T-helper 2 cell treated with Interferon-gamma antibody and Interleukin-4, amounts not matched to agents 5 μg/mL and 100 μg/mL, for 36 hours (primary cell): ENCODE results near the gene DDAH1.

Source experiments
- DNase-seq: peaks from one replicate; pipeline ENCODE4 v3.0.0; 2021; ENCODE audit warnings: low spot score
- H3K27ac Mint-ChIP-seq: one replicate; pipeline ENCODE4 v1.8.0; 2021; ENCODE audit warnings: mild to moderate bottlenecking, mixed read lengths
- H3K27me3 Mint-ChIP-seq: one replicate; pipeline ENCODE4 v1.8.0; 2021; ENCODE audit warnings: low read depth, mixed read lengths
- H3K36me3 Mint-ChIP-seq: one replicate; pipeline ENCODE4 v1.8.0; 2021; ENCODE audit warnings: low read depth, mixed read lengths
- H3K4me1 Mint-ChIP-seq: one replicate; pipeline ENCODE4 v1.8.0; 2021; ENCODE audit warnings: low read depth, mixed read lengths
- H3K4me3 Mint-ChIP-seq: one replicate; pipeline ENCODE4 v1.8.0; 2022; ENCODE audit warnings: mild to moderate bottlenecking, moderate library complexity, mixed read lengths
- H3K9me3 Mint-ChIP-seq: one replicate; pipeline ENCODE4 v1.8.0; 2021; ENCODE audit warnings: mixed read lengths

DDAH1 gene

GRCh38 chr1:85343612-85344255 lies 121.2 kb downstream of the DDAH1 start:
- Mint-ChIP-seq H3K4me1 (no peaks in the 10 kb centered on the region), H3K9me3 (no peaks in the 10 kb centered on the region), H3K36me3 (no peaks in the 10 kb centered on the region), H3K4me3 (no peak overlapping the region), H3K27me3 (peaks cover 23% of the 10 kb centered on the region), H3K27ac (no peak overlapping the region)
- no peak for DNase-seq

GRCh38 chr1:85343213-85343611 lies 121.7 kb downstream of the DDAH1 start:
- DNase-seq = no peak
- Mint-ChIP-seq H3K4me3 (no peak overlapping the region), H3K27ac (no peak overlapping the region), H3K4me1 (no peaks in the 10 kb centered on the region), H3K9me3 (no peaks in the 10 kb centered on the region), H3K36me3 (no peaks in the 10 kb centered on the region), H3K27me3 (peaks cover 25% of the 10 kb centered on the region)

DNA sequence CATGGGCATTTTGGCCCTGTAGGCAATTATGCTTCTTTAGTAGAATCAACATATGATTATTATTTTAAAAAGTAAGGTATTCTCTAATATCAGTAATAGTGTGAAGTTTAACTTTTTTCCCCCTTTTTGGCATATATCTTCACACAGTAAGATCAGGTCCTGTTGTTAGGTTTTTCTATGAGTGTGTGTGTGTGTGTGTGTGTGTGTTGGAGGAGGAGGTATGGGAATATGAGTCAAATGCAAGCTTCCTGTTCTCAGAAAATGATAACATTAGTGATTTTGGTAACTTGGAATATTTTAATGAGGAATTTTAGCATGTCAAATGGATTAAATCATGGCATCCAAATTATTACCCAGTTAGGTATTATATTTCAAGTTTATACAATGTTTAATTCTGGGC lies 122.8 kb downstream of the DDAH1 start:
- Mint-ChIP-seq H3K4me3 (no peak overlapping the region), H3K4me1 (no peaks in the 10 kb centered on the region), H3K27me3 (peaks cover 31% of the 10 kb centered on the region), H3K9me3 (no peaks in the 10 kb centered on the region), H3K27ac (no peak overlapping the region), H3K36me3 (no peaks in the 10 kb centered on the region)
- DNase-seq = no peak

DNA sequence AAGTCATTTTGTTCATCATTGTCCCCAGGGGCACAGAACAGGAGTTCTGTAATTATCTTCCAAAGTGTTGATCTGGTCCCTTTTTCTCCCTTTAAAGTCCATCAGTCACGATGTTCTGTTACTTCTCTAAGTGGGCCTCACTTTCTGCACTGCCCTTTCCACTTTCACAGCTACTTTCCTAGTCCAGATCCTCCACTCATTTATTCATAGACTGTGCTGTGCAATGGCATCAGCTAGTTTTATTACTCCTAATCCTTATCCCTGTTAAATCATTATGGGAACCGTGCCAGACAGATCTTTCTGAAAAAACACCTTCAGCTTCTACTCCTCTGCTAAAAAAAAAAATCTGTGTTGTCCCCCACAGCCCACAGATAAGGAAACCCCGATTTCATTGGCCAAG lies 124.5 kb downstream of the DDAH1 start:
- H3K4me3 Mint-ChIP-seq = no peak overlapping the region
- H3K4me1 Mint-ChIP-seq = no peaks in the 10 kb centered on the region
- no peaks in the 10 kb centered on the region for H3K9me3 Mint-ChIP-seq
- no peaks in the 10 kb centered on the region for H3K36me3 Mint-ChIP-seq
- peaks cover 37% of the 10 kb centered on the region for H3K27me3 Mint-ChIP-seq
- no peak for DNase-seq
- no peak overlapping the region for H3K27ac Mint-ChIP-seq

DNA sequence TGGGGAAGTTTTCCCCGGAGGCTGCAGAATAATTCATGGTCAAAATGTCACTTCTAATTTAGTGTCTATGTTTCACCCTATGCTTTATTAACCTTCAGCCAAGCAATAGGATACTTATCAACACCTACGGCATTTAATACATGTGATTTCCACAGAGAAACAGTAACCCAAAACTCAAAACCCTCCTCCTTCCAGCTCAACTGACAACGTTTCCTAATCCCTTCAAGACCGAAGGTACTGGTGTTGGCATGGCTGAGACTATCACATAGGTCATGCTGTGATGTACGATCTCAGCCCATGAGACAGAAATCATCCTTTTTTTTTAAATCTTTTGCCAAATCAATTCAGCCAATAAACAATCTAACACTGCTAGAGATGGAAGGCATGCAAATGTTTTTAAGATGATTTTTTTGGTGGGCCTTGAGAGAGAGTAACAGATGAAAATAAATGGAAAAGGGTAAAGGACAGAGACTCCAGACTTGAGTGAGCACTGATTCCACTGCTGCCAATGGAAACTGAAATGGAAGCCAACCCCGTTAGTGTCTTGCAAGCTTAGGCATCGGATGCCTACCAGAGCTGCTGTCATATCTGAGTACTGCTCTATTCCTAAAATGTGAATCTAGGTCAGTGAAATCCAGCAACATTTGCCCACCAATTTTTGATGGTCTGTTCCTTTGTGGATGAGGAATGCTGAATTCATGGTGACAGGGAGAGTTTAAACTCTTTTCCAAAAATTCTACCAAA lies 125.1 kb downstream of the DDAH1 start:
- Mint-ChIP-seq H3K27me3 (peaks cover 38% of the 10 kb centered on the region), H3K4me3 (no peak overlapping the region), H3K36me3 (no peaks in the 10 kb centered on the region), H3K9me3 (no peaks in the 10 kb centered on the region), H3K27ac (no peak overlapping the region), H3K4me1 (peaks cover 2% of the 10 kb centered on the region)
- DNase-seq = no peak

GRCh38 chr1:85339089-85339488 lies 125.9 kb downstream of the DDAH1 start:
- peaks cover 1% of the 10 kb centered on the region for H3K9me3 Mint-ChIP-seq
- peaks cover 5% of the 10 kb centered on the region for H3K4me1 Mint-ChIP-seq

GRCh38 chr1:85334962-85335361 lies 130.0 kb downstream of the DDAH1 start:
- peaks cover 5% of the 10 kb centered on the region for H3K4me1 Mint-ChIP-seq
- H3K9me3 Mint-ChIP-seq = peaks cover 12% of the 10 kb centered on the region
- peaks cover 45% of the 10 kb centered on the region for H3K27me3 Mint-ChIP-seq
- no peak for DNase-seq
- no peak overlapping the region for H3K4me3 Mint-ChIP-seq
- H3K27ac Mint-ChIP-seq = no peak overlapping the region
- no peaks in the 10 kb centered on the region for H3K36me3 Mint-ChIP-seq

More at GRCh38 chr1:85339089-85339488, 125.9 kb downstream of the DDAH1 start:
- no peaks in the 10 kb centered on the region for H3K36me3 Mint-ChIP-seq
- no peak overlapping the region for H3K27ac Mint-ChIP-seq
- DNase-seq = no peak
- H3K4me3 Mint-ChIP-seq = no peak overlapping the region
- H3K27me3 Mint-ChIP-seq = peaks cover 42% of the 10 kb centered on the region

- Mint-ChIP-seq H3K27me3 (peaks cover 43% of the 10 kb centered on the region), H3K4me1 (peaks cover 5% of the 10 kb centered on the region), H3K27ac (no peak overlapping the region), H3K9me3 (peaks cover 12% of the 10 kb centered on the region), H3K36me3 (no peaks in the 10 kb centered on the region), H3K4me3 (no peak overlapping the region)
- DNase-seq = no peak
Observed at GRCh38 chr1:85333186-85333585, 131.8 kb downstream of the DDAH1 start.

- Mint-ChIP-seq H3K27me3 (peaks cover 39% of the 10 kb centered on the region), H3K36me3 (no peaks in the 10 kb centered on the region), H3K4me3 (no peak overlapping the region), H3K9me3 (peaks cover 12% of the 10 kb centered on the region), H3K27ac (no peak overlapping the region), H3K4me1 (peaks cover 5% of the 10 kb centered on the region)
- DNase-seq = no peak
Observed at GRCh38 chr1:85332575-85332974, 132.4 kb downstream of the DDAH1 start.

- no peak overlapping the region for H3K27ac Mint-ChIP-seq
- peaks cover 38% of the 10 kb centered on the region for H3K27me3 Mint-ChIP-seq
- H3K4me3 Mint-ChIP-seq = no peak overlapping the region
- H3K9me3 Mint-ChIP-seq = peaks cover 12% of the 10 kb centered on the region
- H3K4me1 Mint-ChIP-seq = peaks cover 5% of the 10 kb centered on the region
- no peaks in the 10 kb centered on the region for H3K36me3 Mint-ChIP-seq
- DNase-seq = no peak
Observed at GRCh38 chr1:85330711-85331290, 134.2 kb downstream of the DDAH1 start.

DNA sequence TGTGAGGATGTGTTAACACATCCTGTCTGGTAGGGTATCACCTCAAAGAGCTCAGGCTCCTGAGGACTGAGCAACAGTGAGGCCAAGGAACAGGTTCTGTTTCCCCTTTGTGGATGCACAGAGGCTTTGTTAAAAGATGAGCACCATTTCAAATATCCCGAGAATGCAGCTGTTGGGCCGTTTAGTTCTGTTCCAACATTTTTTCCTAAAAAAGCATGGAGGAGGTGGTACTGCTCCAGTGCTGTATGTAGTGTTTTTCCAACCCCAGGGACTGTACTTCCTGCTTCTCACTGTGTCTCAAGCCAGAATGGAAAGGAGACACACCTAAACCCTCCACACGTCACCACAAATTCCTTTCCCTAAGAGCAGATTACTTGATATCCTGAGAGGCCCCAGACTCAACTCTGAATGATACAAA lies 134.7 kb downstream of the DDAH1 start:
- DNase-seq = no peak
- Mint-ChIP-seq H3K27ac (no peak overlapping the region), H3K4me3 (no peak overlapping the region)

GRCh38 chr1:85328713-85329397 lies 136.1 kb downstream of the DDAH1 start:
- Mint-ChIP-seq H3K4me3 (no peak overlapping the region), H3K36me3 (no peaks in the 10 kb centered on the region), H3K4me1 (no peaks in the 10 kb centered on the region), H3K9me3 (peaks cover 9% of the 10 kb centered on the region), H3K27ac (no peak overlapping the region), H3K27me3 (peaks cover 46% of the 10 kb centered on the region)
- DNase-seq = no peak

More for the DNA sequence above, 134.7 kb downstream of the DDAH1 start:
- Mint-ChIP-seq H3K4me1 (peaks cover 5% of the 10 kb centered on the region), H3K9me3 (peaks cover 12% of the 10 kb centered on the region), H3K36me3 (no peaks in the 10 kb centered on the region), H3K27me3 (peaks cover 43% of the 10 kb centered on the region)

DNA sequence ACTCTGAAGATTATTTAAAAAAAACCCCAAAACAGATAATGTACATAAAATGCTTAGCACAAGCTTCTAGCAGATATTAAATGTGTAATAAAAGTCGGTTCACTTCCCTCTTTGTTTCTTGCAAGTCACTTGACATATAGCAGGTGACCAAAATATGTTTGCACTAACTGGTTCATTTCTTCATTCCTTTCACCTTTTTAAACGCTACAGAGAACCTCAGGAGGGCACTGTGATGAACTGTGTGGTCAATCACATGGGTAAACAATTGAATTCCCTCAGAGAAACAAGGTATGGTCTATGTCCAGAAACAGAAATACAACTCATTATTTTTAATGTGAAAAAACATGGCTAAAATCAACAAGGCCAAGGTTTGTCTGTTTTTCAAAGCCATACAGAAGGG lies 137.2 kb downstream of the DDAH1 start:
- no peaks in the 10 kb centered on the region for H3K9me3 Mint-ChIP-seq
- no peaks in the 10 kb centered on the region for H3K4me1 Mint-ChIP-seq
- no peak for DNase-seq
- no peaks in the 10 kb centered on the region for H3K36me3 Mint-ChIP-seq
- H3K27ac Mint-ChIP-seq = no peak overlapping the region
- peaks cover 40% of the 10 kb centered on the region for H3K27me3 Mint-ChIP-seq
- H3K4me3 Mint-ChIP-seq = no peak overlapping the region

- H3K4me1 Mint-ChIP-seq = no peaks in the 10 kb centered on the region
- peaks cover 42% of the 10 kb centered on the region for H3K27me3 Mint-ChIP-seq
- no peaks in the 10 kb centered on the region for H3K9me3 Mint-ChIP-seq
- no peak for DNase-seq
- H3K4me3 Mint-ChIP-seq = no peak overlapping the region
- no peak overlapping the region for H3K27ac Mint-ChIP-seq
- H3K36me3 Mint-ChIP-seq = no peaks in the 10 kb centered on the region
Observed at GRCh38 chr1:85326851-85327250, 138.1 kb downstream of the DDAH1 start.
